Heart left ventricle (tissue), 13 donors: Measurements from ENCODE around the gene ATF7.

Source experiments
- POLR2A ChIP-seq, 2 donors: fragments of 450-650 bp; IDR thresholded peaks; one replicate each; pipeline ENCODE4 v1.6.1; 2017; ENCODE audit warnings: antibody characterized with exemption in 2 of 2, mild to moderate bottlenecking in 2 of 2, moderate library complexity in 2 of 2
- TF ChIP-seq, protein P1 (sequence below), 12 donors: fragments of 200-600 bp; sonication (generic) in 4 of 12; IDR thresholded peaks; one replicate each; pipeline versions ENCODE4 v1.5.0 to v1.8.0; 2018 to 2022; ENCODE audit warnings: antibody characterized with exemption in 12 of 12, mild to moderate bottlenecking in 5 of 12
- donor health status: ischemic (EF 13 %, LVEDD 7.1; RV severe dilation, severe dysfunction).
- donor health status: DM: no; HTN: yes; CAD: no.
- donor health status: DM: no; HTN: no; CAD: no.
- donor health status: ischemic (EF 25% LVEDD 6.9; RV normal size, moderate dysfunction).
- donor health status: ischemic (EF 25% LVEDD 5.7; RV mildly dilated, moderate dysfunction).
- donor health status: ischemic (EF 35%, LVEDD 5.7; RV mildly dilated, moderate dysfunction).
- donor health status: nonischemic (EF 11% LVEDD 7.7; RV severe dilation, severe dysfunction).
- donor health status: DM: yes; HTN: yes; CAD: no.
- donor health status: PGD.
- donor health status: ischemic (EF 29% LVEDD 5.4; RV normal size, mild dysfunction).
- donor health status: nonischemic (EF 23%, LVEDD 6.1; RV moderate dilation, normal function).

DNA sequence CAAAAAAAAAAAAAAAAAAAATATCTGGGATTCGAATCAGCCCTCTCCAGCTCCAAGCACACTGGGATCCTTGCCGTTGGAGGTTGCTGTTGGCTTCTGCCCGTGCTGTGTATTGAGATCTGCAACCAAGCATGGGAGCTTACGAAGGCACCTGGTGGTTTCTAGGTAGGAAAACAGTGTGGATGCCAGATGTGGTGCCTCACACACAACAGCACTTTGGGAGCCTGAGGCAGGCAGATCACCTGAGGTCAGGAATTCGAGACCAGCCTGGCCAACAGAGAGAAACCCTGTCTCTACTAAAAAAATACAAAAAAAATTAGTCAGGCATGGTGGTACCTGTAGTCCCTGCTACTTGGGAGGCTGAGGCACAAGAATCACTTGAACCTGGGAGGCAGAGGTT lies 47.4 kb downstream of the ATF7 start:
- TF ChIP-seq, protein P1, sequence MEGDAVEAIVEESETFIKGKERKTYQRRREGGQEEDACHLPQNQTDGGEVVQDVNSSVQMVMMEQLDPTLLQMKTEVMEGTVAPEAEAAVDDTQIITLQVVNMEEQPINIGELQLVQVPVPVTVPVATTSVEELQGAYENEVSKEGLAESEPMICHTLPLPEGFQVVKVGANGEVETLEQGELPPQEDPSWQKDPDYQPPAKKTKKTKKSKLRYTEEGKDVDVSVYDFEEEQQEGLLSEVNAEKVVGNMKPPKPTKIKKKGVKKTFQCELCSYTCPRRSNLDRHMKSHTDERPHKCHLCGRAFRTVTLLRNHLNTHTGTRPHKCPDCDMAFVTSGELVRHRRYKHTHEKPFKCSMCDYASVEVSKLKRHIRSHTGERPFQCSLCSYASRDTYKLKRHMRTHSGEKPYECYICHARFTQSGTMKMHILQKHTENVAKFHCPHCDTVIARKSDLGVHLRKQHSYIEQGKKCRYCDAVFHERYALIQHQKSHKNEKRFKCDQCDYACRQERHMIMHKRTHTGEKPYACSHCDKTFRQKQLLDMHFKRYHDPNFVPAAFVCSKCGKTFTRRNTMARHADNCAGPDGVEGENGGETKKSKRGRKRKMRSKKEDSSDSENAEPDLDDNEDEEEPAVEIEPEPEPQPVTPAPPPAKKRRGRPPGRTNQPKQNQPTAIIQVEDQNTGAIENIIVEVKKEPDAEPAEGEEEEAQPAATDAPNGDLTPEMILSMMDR (IDR thresholded peaks at IDR 0.05): no peak
- no peak for TF ChIP-seq POLR2A (IDR thresholded peaks at IDR 0.05)
